Progenitor cell of endocrine pancreas (in vitro differentiated cells): ENCODE data around the gene TBCD. TPM values are rescaled to one million over a fixed set of nuclear protein-coding genes. Genes with fewer than 3 reads are reported as not detected.
A peak's percentile ranks its signal among the peaks of the same experiment; 100 is the strongest.

Experiments
- DNase-seq: peaks from one replicate; pipeline ENCODE4 v3.0.0; 2021; ENCODE audit warnings: low spot score; ENCODE audit not compliant: unreplicated experiment
- H3K27ac Mint-ChIP-seq: 2 replicates; pipeline ENCODE4 v1.8.0; 2021; ENCODE audit warnings: mild to moderate bottlenecking, moderate library complexity, mixed read lengths
- H3K27me3 Mint-ChIP-seq: 2 replicates; pipeline ENCODE4 v1.8.0; 2021; ENCODE audit warnings: mixed read lengths
- H3K36me3 Mint-ChIP-seq: 2 replicates; pipeline ENCODE4 v1.8.0; 2022; ENCODE audit warnings: mixed read lengths; ENCODE audit not compliant: insufficient read depth
- H3K4me1 Mint-ChIP-seq: 2 replicates; pipeline ENCODE4 v1.8.0; 2021; ENCODE audit warnings: low read depth, mixed read lengths
- H3K4me3 Mint-ChIP-seq: 2 replicates; pipeline ENCODE4 v1.8.0; 2021; ENCODE audit warnings: low read depth, mild to moderate bottlenecking, moderate library complexity, mixed read lengths
- H3K9me3 Mint-ChIP-seq: 2 replicates; pipeline ENCODE4 v1.8.0; 2021; ENCODE audit warnings: low read depth, mixed read lengths
- CTCF ChIP-seq: fragments of 200-600 bp; sonication (generic); IDR thresholded peaks from one replicate; pipeline ENCODE4 v1.5.0; 2021; ENCODE audit warnings: antibody characterized with exemption, mild to moderate bottlenecking; ENCODE audit not compliant: unreplicated experiment
- total RNA-seq: library from RNA; stranded (reverse); gene quantifications from 2 replicates; pipeline ENCODE4 v1.2.1, GENCODE V29; 2021

Gene TBCD
- total RNA-seq, 1 donor from 2014 or later = 95.6 TPM

GRCh38 chr17:82790391-82790790, 38.5 kb downstream of the TBCD start:
- no peaks in the 10 kb centered on the region for H3K4me1 Mint-ChIP-seq
- no peaks in the 10 kb centered on the region for H3K9me3 Mint-ChIP-seq
- no peak overlapping the region for H3K4me3 Mint-ChIP-seq
- no peak for TF ChIP-seq CTCF
- no peak for DNase-seq
- no peak overlapping the region for H3K27ac Mint-ChIP-seq
- H3K36me3 Mint-ChIP-seq = peaks cover 4% of the 10 kb centered on the region
- H3K27me3 Mint-ChIP-seq = no peaks in the 10 kb centered on the region

DNA sequence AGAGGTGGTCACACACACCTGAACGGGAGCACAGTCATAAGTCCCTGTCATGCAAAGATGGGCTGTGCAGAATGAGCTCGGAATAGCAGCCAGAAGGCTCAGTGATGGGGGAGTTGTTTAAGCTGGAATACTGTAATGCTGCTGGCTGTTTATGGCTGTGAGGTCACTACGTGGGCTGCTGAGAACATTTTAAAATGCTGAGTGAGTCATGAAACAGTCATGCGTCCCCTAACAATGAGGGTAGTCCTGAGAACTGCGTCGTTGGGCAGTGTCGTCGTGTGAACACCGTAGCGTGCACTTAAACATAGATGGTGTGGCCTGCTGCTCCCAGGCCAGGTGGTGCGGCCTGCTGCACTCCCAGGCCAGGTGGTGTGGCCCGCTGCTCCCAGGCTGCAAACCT, 39.7 kb downstream of the TBCD start:
- DNase-seq = no peak
- Mint-ChIP-seq H3K27ac (peak overlapping the region; percentile 52), H3K4me1 (no peaks in the 10 kb centered on the region), H3K4me3 (no peak overlapping the region), H3K9me3 (no peaks in the 10 kb centered on the region), H3K27me3 (no peaks in the 10 kb centered on the region), H3K36me3 (peaks cover 2% of the 10 kb centered on the region)
- no peak for TF ChIP-seq CTCF

DNA sequence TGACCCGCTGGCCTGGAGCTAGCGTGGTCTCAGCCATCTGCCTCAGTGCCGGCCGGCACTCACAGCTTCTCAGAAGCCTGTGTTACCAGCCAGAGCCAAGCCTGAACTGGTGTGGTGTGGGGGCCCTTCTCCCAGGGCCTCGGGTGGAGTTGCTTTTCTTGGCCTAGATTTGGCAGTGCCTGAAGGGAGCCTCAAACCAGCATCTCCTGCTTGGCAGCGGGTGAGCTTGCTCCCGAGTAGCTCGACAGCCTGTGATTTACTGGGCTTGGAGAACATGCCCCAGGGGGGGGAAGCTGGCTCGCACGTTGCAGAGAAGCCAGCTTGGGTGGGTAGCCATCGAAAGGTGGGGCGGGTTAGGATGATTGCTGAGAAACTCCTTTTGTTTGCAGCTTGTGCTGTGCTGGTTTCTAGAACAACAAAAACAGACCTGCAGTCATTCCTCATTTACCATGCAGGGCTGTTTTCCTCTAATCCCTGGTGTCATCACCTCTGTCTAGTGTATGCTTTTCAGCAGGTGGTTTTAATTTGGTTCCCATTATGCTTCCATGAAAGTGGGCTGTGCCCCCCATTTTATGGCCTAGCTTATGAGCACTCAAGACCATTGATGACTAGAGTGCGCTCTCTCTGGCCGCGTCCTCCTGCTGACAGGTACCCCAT, 42.2 kb downstream of the TBCD start:
- Mint-ChIP-seq H3K4me3 (no peak overlapping the region), H3K4me1 (no peaks in the 10 kb centered on the region), H3K27ac (no peak overlapping the region), H3K36me3 (peaks cover 2% of the 10 kb centered on the region), H3K9me3 (no peaks in the 10 kb centered on the region), H3K27me3 (no peaks in the 10 kb centered on the region)
- no peak for DNase-seq
- no peak for TF ChIP-seq CTCF

- DNase-seq = no peak
- TF ChIP-seq CTCF = no peak
- H3K9me3 Mint-ChIP-seq = no peaks in the 10 kb centered on the region
- no peaks in the 10 kb centered on the region for H3K27me3 Mint-ChIP-seq
- no peaks in the 10 kb centered on the region for H3K4me1 Mint-ChIP-seq
- peak overlapping the region; percentile 39 for H3K27ac Mint-ChIP-seq
- peaks cover 6% of the 10 kb centered on the region for H3K36me3 Mint-ChIP-seq
- no peak overlapping the region for H3K4me3 Mint-ChIP-seq
Observed at GRCh38 chr17:82794781-82795482, 43.1 kb downstream of the TBCD start.

DNA sequence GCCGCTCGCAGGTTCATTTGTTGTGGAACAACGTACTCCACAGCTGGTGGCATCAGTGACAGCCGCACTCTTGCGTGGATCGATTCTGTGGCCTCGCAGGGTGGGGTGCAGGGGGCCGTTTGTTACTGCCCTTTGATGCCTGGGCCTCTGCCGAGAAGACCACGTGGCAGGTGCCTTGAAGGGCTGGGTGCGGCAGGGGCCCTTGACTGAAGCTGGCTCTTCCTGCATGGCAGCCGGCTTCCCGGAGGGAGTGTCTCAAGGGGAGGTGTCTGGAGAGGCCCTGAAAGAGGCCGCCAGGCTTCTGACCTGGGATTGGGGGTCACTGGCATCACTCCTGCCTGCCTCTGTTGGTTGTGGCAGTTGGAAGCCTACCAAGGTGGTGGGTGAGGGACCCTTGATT, 43.8 kb downstream of the TBCD start:
- no peaks in the 10 kb centered on the region for H3K9me3 Mint-ChIP-seq
- TF ChIP-seq CTCF = no peak
- H3K4me3 Mint-ChIP-seq = no peak overlapping the region
- no peak overlapping the region for H3K27ac Mint-ChIP-seq
- H3K4me1 Mint-ChIP-seq = no peaks in the 10 kb centered on the region
- H3K27me3 Mint-ChIP-seq = no peaks in the 10 kb centered on the region
- DNase-seq = no peak
- H3K36me3 Mint-ChIP-seq = peaks cover 11% of the 10 kb centered on the region
